Osteoblast (primary cell): ENCODE data around the gene LHB. TPM values are rescaled to one million over a fixed set of nuclear protein-coding genes. Genes with fewer than 3 reads are reported as not detected.
"Not testable (repeated sequence)": the region's sequence is repeated elsewhere in the genome, so short reads cannot be mapped to it uniquely, and the experiment has no call there.

Experiments
- DNase-seq: peaks from one replicate; pipeline ENCODE4 v3.0.0; 2011; ENCODE audit warnings: low spot score, mixed read lengths; ENCODE audit not compliant: insufficient read length; ENCODE audit errors: missing footprints
- H2AFZ ChIP-seq: 2 replicates; pipeline ENCODE4 v1.6.0; 2011; ENCODE audit warnings: mild to moderate bottlenecking, low read length
- H3K27ac ChIP-seq: 2 replicates; pipeline ENCODE4 v1.5.1; 2011; ENCODE audit warnings: mild to moderate bottlenecking, low read depth, low read length, moderate library complexity
- H3K27me3 ChIP-seq: 2 replicates; pipeline ENCODE4 v1.6.0; 2012; ENCODE audit warnings: mild to moderate bottlenecking, control low read depth, inconsistent platforms, low read length, moderate library complexity; ENCODE audit not compliant: insufficient read depth
- H3K36me3 ChIP-seq: 2 replicates; pipeline ENCODE4 v1.5.1; 2011; ENCODE audit warnings: mild to moderate bottlenecking, low read length, control low read depth, moderate library complexity; ENCODE audit not compliant: insufficient read depth
- H3K4me1 ChIP-seq: 2 replicates; pipeline ENCODE4 v1.5.1; 2011; ENCODE audit warnings: mild to moderate bottlenecking, low read length, control low read depth, moderate library complexity; ENCODE audit not compliant: insufficient read depth
- H3K4me2 ChIP-seq: 2 replicates; pipeline ENCODE4 v1.6.0; 2011; ENCODE audit warnings: mild to moderate bottlenecking, low read length; ENCODE audit not compliant: insufficient read depth
- H3K4me3 ChIP-seq: fragments of 200-600 bp; sonication (generic); 3 replicates; pipeline ENCODE4 v1.5.1; 2012; ENCODE audit warnings: mild to moderate bottlenecking, low read length, inconsistent platforms; ENCODE audit not compliant: insufficient read depth
- H3K79me2 ChIP-seq: 2 replicates; pipeline ENCODE4 v1.6.0; 2012; ENCODE audit warnings: mild to moderate bottlenecking, low read length, control low read depth, inconsistent platforms; ENCODE audit not compliant: insufficient read depth
- H3K9me3 ChIP-seq: 2 replicates; pipeline ENCODE4 v1.5.1; 2011; ENCODE audit warnings: low read depth, low read length, control low read depth
- H4K20me1 ChIP-seq: 2 replicates; pipeline ENCODE4 v1.6.0; 2012; ENCODE audit warnings: mild to moderate bottlenecking, low read length, control low read depth; ENCODE audit not compliant: insufficient read depth
- CTCF ChIP-seq: IDR thresholded peaks from 2 replicates; pipeline ENCODE4 v1.5.1; 2011; ENCODE audit warnings: mild to moderate bottlenecking, low read depth, low read length, moderate library complexity; ENCODE audit errors: extremely low read depth
- total RNA-seq: library from RNA; depleted of rRNA; stranded (reverse); fragments of >200 nt; gene quantifications from 2 replicates; pipeline ENCODE4 v1.2.3, GENCODE V29; 2012

Gene LHB
- total RNA-seq, 1 donor: not detected

GRCh38 chr19:49036815-49037214 lies 19.9 kb upstream of the LHB start, which contains the start of gene CGB1:
TSS of gene CGB1 (minus strand) at chr19:49036895. CDS start at chr19:49036711, 184 bp downstream.
- not testable (repeated sequence) for H3K4me1 ChIP-seq, H3K79me2 ChIP-seq, H3K36me3 ChIP-seq, H2AFZ ChIP-seq, H4K20me1 ChIP-seq, H3K9me3 ChIP-seq, H3K27me3 ChIP-seq, H3K4me2 ChIP-seq, H3K27ac ChIP-seq, H3K4me3 ChIP-seq
- DNase-seq: peak; percentile 31
- TF ChIP-seq CTCF: peak; percentile 42

GRCh38 chr19:49031642-49032301 lies 14.9 kb upstream of the LHB start, which contains the start of gene CGB2:
TSS of gene CGB2 (plus strand) at chr19:49031890. CDS start at chr19:49032096, 206 bp downstream.
- not testable (repeated sequence) for H3K79me2 ChIP-seq, H2AFZ ChIP-seq, H3K36me3 ChIP-seq, H3K4me2 ChIP-seq, H3K27ac ChIP-seq, H4K20me1 ChIP-seq, H3K4me1 ChIP-seq, H3K4me3 ChIP-seq, H3K9me3 ChIP-seq, H3K27me3 ChIP-seq
- DNase-seq: peak; percentile 61
- peak; percentile 37 for TF ChIP-seq CTCF

GRCh38 chr19:49030323-49030722 lies 13.4 kb upstream of the LHB start:
- DNase-seq, H3K36me3 ChIP-seq, H3K27me3 ChIP-seq, H3K4me2 ChIP-seq, H4K20me1 ChIP-seq, H3K4me3 ChIP-seq, H3K79me2 ChIP-seq, H3K4me1 ChIP-seq, H3K9me3 ChIP-seq, H2AFZ ChIP-seq, H3K27ac ChIP-seq: not testable (repeated sequence)

- H3K27me3 ChIP-seq, H3K4me1 ChIP-seq, H4K20me1 ChIP-seq, H3K4me3 ChIP-seq, H3K9me3 ChIP-seq, H3K36me3 ChIP-seq, H3K27ac ChIP-seq, H2AFZ ChIP-seq, H3K79me2 ChIP-seq, H3K4me2 ChIP-seq: not testable (repeated sequence)
- peak; percentile 68 for DNase-seq
Measured at GRCh38 chr19:49029749-49030148, 12.9 kb upstream of the LHB start.

- H3K9me3 ChIP-seq, H3K4me1 ChIP-seq, H3K36me3 ChIP-seq, H3K4me3 ChIP-seq, DNase-seq, H3K79me2 ChIP-seq, H2AFZ ChIP-seq, H3K4me2 ChIP-seq, H3K27me3 ChIP-seq, H4K20me1 ChIP-seq, H3K27ac ChIP-seq: not testable (repeated sequence)
Measured at GRCh38 chr19:49028686-49029085, 11.8 kb upstream of the LHB start.

- H3K27ac ChIP-seq, DNase-seq, H2AFZ ChIP-seq: not testable (repeated sequence)
Measured at GRCh38 chr19:49025599-49025998, 8.7 kb upstream of the LHB start.

GRCh38 chr19:49025088-49025487 lies 8.2 kb upstream of the LHB start:
- not testable (repeated sequence) for H3K36me3 ChIP-seq, H4K20me1 ChIP-seq, H3K4me2 ChIP-seq, H3K79me2 ChIP-seq, DNase-seq, H3K9me3 ChIP-seq, H3K27ac ChIP-seq, H2AFZ ChIP-seq, H3K4me3 ChIP-seq, H3K4me1 ChIP-seq, H3K27me3 ChIP-seq

More at GRCh38 chr19:49025599-49025998, 8.7 kb upstream of the LHB start:
- H3K4me2 ChIP-seq, H3K4me1 ChIP-seq, H4K20me1 ChIP-seq, H3K79me2 ChIP-seq, H3K36me3 ChIP-seq, H3K27me3 ChIP-seq, H3K4me3 ChIP-seq, H3K9me3 ChIP-seq: not testable (repeated sequence)

GRCh38 chr19:49024233-49024632 lies 7.3 kb upstream of the LHB start, which contains the start of gene CGB3:
TSS of gene CGB3 (minus strand) at chr19:49024333. CDS start at chr19:49023971, 362 bp downstream.
- H3K9me3 ChIP-seq, H3K36me3 ChIP-seq, H3K4me3 ChIP-seq, H3K4me1 ChIP-seq, H4K20me1 ChIP-seq, H2AFZ ChIP-seq, DNase-seq, H3K27ac ChIP-seq, H3K27me3 ChIP-seq, H3K79me2 ChIP-seq, H3K4me2 ChIP-seq: not testable (repeated sequence)
